HS-5 (cell line): ENCODE measurements around the gene MACROD2.
A peak's percentile ranks its signal among the peaks of the same experiment; 100 is the strongest.

ENCODE experiments used
- DNase-seq: peaks from one replicate; pipeline ENCODE4 v3.0.0-alpha.2; 2012; ENCODE audit warnings: low read depth

MACROD2 gene

DNA sequence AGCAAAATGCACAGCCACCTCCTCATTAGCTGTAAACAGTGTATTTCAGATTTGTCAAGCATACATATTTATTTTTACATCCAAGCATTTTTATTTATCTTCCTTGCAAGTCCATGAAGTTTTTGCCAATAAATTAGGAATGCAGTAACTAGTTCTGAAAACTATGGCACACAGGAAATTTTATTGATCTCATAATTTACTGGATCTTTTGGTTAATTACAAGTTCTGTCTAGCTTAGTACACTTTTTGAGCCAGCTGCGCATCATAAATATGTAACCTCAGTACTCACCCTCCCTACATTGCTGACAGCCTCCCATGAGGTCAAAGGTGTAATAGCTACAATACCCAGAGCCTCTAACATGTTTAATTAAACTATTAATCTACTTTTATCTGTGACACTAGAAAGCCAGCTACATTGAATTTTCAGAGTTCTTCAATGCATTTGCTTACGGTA, 1679.8 kb downstream of the MACROD2 start:
- no peak for DNase-seq

DNA sequence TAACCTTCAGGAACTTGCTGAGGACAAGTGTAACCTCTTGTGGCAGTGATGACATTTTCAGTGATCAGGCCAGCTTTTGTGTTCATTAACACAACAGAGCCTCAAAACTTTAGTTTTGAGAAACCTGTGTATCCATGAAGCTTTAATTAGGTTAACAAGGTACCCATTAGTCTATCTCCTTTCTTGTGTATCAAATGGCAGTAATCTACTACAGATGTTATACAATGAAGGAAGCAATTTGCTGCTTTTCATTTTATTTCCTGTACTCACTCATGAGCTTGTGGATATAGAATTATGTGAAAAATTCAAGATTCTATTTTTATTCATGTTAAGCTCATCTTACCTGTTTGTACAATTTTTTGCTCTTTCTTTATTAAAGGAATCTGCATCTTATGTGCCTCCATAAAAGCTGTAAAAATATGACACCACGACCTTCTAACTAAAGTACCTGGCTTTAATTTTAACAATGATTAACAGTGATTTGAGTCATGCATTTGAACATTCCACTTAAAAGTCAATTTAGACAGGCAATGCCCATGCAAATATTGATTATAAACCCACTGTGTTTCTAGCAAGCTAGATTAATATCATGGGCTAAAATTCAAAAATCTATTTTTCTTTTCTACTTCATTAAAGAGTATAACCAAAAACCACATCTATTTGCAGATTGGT, 1680.6 kb downstream of the MACROD2 start:
- DNase-seq = no peak

DNA sequence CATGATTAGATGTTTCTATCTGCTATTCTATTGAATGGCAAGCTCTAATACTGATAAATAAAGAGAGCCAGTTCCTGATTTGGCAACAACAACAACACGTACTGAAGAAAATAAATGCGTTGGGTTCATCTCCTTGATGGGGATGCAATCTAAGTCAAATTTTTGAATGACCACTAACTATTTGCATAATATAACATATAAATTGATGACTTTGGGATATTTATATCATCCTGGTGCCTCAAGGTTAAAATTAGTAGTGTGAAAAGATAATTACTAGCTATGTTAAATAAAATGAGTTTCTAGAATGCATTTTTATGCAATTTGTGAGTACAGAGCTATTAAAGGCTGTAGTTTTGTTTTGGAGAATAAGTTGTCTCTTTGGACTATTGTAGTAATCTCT, 1681.5 kb downstream of the MACROD2 start:
- DNase-seq = no peak

- no peak for DNase-seq
These were observed 1687.4 kb downstream of the MACROD2 start for GRCh38 chr20:15682690-15683089.

DNA sequence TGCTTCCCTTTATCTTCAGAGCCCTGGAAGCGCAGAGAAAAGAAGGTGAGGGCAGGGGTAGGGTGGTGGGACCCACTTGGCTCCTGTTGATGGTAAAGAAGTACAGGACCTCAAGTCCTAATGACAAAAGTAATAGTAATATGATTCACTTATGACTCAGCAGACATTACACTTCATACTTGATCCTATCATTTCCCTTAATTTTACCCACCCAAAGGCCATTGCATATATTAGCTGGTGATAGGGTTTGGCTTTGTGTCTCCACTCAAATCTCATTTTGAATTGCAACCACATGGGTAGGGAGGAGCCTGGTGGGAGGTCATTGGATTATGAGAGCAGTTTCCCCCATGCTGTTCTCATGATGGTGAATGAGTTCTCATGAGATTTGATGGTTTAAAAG, 1697.3 kb downstream of the MACROD2 start:
- no peak for DNase-seq

DNA sequence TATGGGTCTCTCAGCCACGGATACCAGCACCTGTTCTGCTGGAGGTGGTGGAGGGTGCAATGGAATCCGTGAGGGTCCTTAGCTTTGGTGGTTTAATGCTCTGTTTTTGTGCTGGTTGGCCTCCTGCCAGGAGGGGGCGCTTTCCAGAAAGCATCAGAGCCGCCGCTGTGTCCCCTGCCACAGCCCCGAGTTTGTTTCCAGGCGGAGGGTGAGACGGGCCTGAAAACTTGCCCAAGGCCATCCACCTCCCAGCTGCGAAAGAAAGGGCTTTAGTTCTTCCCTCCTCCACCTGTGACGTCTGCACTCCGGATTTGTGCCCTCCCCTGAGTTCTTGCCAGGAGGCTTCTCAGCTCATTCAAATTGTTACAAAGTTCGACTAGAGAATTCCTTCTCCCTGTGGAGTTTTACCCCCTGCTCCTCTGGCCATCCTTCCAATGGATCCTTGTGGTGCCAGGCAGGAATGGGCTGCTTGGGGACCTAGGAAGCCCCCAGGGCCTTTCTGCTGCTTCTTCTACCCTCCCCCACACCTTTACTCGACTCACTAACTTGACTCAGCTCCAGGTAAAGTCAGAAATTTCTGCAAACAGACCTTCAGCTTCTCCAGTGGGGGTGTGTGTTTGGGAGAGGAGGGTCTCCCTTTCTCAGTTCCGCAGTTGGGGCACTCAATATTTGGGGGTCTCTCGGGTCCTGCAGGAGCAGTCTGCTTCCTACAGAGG, 1704.3 kb downstream of the MACROD2 start:
- no peak for DNase-seq

GRCh38 chr20:15700147-15700765, 1704.9 kb downstream of the MACROD2 start:
- no peak for DNase-seq

- DNase-seq = no peak
These were observed 1706.8 kb downstream of the MACROD2 start for GRCh38 chr20:15702161-15702560.

- DNase-seq = peak; percentile 76
These were observed 1708.0 kb downstream of the MACROD2 start for GRCh38 chr20:15703171-15703911.

GRCh38 chr20:15705975-15706374, 1710.7 kb downstream of the MACROD2 start:
- DNase-seq = no peak

DNA sequence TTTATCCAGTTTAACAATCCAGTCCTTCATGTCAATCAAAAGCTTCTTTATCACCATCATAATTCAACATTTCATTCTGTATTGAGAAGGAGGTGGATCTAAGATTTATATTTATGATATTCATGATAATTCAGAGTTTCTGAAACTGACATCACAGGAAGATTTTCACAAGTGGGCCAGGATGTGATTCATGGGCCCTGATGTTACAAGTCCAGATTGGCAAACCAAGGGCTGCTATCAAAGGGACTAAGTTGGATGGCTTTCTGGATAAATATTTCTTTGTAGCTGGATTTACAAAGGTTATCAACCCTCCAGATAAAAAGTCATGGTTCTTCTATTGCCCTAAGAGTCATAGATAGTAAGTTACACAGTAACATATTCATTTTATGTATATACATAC, 1711.4 kb downstream of the MACROD2 start:
- DNase-seq = no peak

DNA sequence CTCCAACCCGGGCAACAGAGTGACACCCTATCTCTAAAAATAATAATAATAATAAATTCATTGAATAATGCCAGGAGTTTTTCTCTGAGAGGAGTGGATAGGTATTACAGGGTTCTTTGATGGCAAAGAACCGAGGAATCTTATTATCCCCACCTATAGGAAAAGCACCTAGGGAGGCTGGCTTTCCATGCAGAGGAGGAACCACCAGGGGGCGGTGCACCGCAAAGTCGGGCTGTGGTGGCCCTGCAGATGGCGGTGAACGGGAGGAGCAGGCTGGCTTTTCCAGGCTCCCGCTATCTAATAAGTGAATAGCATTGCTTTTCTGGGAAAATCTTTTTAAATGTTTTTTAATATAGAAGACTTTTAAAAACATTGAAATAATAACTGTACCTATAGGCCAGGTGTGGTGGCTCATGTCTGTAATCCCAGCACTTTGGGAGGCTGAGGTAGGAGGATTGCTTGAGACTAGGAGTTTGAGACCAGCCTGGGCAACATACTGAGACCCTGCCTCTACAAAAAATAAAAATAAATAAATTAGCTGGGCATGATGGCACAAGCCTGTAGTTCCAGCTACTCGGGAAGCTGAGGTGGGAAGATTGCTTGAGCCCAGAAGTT, 1713.8 kb downstream of the MACROD2 start:
- no peak for DNase-seq

- DNase-seq = no peak
These were observed 1715.3 kb downstream of the MACROD2 start for GRCh38 chr20:15710636-15711035.

DNA sequence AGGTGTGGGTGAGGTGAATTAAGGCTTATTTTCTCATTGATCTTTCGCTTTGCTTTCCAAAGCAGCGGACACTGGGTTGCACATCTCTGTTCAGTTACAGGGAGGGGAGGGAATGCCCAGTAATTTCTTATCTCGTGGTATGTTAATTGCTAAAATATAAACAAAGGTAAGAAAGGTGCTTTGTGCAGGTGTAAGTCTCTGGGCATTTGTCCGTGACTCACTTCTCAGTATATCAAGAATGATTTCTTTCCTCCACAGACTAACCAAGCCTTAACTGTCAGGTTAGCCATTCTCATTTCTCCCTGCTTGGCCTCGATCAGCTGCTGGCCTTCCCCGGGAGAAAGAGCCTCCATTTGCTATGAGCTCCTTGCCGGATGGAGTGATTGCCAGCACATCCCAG, 1715.9 kb downstream of the MACROD2 start:
- DNase-seq = no peak

- DNase-seq = no peak
These were observed 1720.9 kb downstream of the MACROD2 start for GRCh38 chr20:15716256-15716655.

DNA sequence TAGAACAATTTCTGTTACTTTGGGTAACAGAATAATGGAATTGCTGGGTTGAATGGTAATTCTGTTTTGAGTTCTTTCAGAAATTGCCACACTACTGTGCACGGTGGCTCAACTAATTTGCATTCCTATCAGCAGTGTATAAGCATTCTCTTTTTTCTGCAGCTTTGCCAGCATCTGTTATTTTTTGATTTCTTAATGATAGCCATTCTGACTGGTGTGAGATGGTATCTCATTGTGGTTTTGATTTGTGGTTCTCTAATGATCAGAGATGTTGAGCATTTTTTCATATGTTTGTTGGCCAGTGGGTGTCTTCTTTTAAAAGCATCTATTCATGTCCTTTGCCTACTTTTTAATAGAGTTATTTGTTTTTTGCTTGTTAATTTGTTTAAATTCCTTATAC, 1731.1 kb downstream of the MACROD2 start:
- no peak for DNase-seq

GRCh38 chr20:15734052-15734451, 1738.7 kb downstream of the MACROD2 start:
- DNase-seq = no peak

DNA sequence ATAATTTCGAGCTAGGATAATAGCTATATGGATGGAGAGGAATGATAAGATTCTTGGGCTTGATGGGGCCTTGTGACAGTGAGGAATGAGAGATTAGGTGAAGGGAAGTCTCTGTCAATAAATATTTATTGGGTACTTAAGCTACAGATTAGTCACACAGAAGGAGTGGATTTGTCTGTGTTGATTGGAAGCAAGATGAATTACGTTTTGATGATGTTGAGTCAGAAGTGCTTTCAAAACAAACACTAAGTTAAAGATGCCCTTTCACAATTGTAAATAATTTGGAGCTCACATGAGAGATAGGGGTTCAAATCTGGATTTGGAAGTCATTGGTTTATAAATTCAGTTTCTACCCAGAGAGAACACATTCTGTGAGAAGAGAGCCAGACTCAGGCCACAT, 1743.7 kb downstream of the MACROD2 start:
- no peak for DNase-seq

DNA sequence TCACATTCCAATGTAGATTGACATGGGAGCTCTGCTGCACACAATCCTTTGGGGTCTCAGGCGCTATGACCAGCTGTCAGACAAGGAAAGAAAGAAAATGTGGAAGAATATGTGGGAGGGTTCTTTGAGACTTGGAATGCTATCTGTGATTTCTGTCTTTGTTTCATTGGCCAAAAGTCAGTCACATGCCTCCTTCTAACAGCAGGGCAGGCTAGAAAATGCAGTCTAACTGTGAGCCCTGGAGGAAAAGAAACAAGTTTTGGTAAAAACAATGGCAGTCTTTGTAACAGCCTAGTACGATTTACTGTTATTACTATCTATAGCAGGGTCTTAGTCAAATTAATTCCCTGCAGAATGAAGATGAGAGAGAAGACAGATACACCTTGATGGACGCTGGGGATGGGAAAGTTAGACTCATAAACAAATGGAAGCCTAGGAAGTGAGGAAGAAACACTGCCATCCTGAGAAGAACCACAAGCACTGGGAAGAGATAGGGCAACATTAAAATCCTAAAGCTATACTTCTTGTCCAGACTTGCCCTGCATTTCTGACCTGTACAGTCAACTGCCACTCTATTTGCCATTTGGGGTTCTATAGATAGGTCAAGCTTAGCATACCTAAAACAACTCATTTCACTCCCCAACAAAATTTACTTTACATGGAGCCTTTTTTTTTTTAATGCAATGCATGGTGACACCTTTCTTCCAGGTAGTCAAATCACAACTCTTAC, 1744.9 kb downstream of the MACROD2 start:
- DNase-seq = no peak

- no peak for DNase-seq
These were observed 1746.8 kb downstream of the MACROD2 start for GRCh38 chr20:15742087-15742486.

DNA sequence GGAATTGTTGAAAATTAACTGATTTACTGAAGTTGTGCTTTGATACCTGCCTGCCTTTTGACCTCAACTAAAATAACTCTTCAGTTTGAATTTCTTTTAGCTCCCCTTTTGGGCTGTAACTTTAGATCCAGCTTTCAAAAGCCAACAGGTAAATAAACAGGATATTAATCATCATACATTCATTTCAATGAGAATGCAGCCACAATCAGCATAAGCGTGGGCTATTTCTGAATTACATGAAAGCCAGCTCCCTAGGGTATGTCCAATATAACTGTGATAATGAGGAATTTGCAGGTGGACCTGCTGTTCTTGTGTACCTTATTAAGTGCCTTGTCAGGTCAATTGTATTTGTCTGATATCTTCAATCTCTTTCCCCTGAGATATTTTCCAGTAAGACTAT, 1747.3 kb downstream of the MACROD2 start:
- DNase-seq = no peak
